Mesendoderm (in vitro differentiated cells): ENCODE measurements around the gene STAT5B.

ENCODE experiments used
- DNase-seq: peaks from one replicate; pipeline ENCODE4 v3.0.0; 2013
- H2AK5ac ChIP-seq: 2 replicates; pipeline ENCODE4 v1.6.1; 2013; ENCODE audit warnings: low read length, inconsistent platforms
- H2BK120ac ChIP-seq: 2 replicates; pipeline ENCODE4 v1.6.1; 2013; ENCODE audit warnings: low read depth, mild to moderate bottlenecking, low read length, moderate library complexity, mixed read lengths
- H2BK15ac ChIP-seq: replicated peaks from 2 replicates; pipeline ENCODE4 v1.6.1; 2013; ENCODE audit warnings: low read depth, mild to moderate bottlenecking, moderate library complexity
- H2BK5ac ChIP-seq: 2 replicates; pipeline ENCODE4 v1.6.1; 2013; ENCODE audit warnings: low read length, inconsistent platforms
- H3K18ac ChIP-seq: 2 replicates; pipeline ENCODE4 v1.6.1; 2013; ENCODE audit warnings: mild to moderate bottlenecking, low read length, mixed read lengths
- H3K23ac ChIP-seq: one replicate; pipeline ENCODE4 v1.6.1; 2013; ENCODE audit warnings: low read length
- H3K27ac ChIP-seq: 2 replicates; pipeline ENCODE4 v1.5.1; 2013; ENCODE audit warnings: low read depth, mild to moderate bottlenecking, inconsistent platforms, low read length, moderate library complexity
- H3K27me3 ChIP-seq: 2 replicates; pipeline ENCODE4 v1.6.1; 2013; ENCODE audit warnings: low read length, control low read depth, mild to moderate bottlenecking, inconsistent platforms; ENCODE audit not compliant: insufficient read depth, poor library complexity
- H3K36me3 ChIP-seq: 2 replicates; pipeline ENCODE4 v1.6.1; 2013; ENCODE audit warnings: low read length, inconsistent platforms; ENCODE audit not compliant: control insufficient read depth, insufficient read depth
- H3K4ac ChIP-seq: one replicate; pipeline ENCODE4 v1.6.1; 2013; ENCODE audit warnings: low read depth, mild to moderate bottlenecking, low read length, moderate library complexity
- H3K4me1 ChIP-seq: 2 replicates; pipeline ENCODE4 v1.6.1; 2013; ENCODE audit warnings: low read depth, low read length, inconsistent platforms; ENCODE audit not compliant: control insufficient read depth
- H3K4me2 ChIP-seq: 2 replicates; pipeline ENCODE4 v1.6.1; 2013; ENCODE audit warnings: low read length
- H3K4me3 ChIP-seq: 2 replicates; pipeline ENCODE4 v1.5.1; 2013; ENCODE audit warnings: mild to moderate bottlenecking, low read length
- H3K56ac ChIP-seq: one replicate; pipeline ENCODE4 v1.6.1; 2013; ENCODE audit warnings: low read length
- H3K79me1 ChIP-seq: 2 replicates; pipeline ENCODE4 v1.6.1; 2013; ENCODE audit warnings: low read length, inconsistent platforms
- H3K79me2 ChIP-seq: 2 replicates; pipeline ENCODE4 v1.6.1; 2013; ENCODE audit warnings: mild to moderate bottlenecking, low read length; ENCODE audit not compliant: control insufficient read depth, insufficient read depth
- H3K9ac ChIP-seq: 2 replicates; pipeline ENCODE4 v1.6.1; 2013; ENCODE audit warnings: low read length, inconsistent platforms
- H4K5ac ChIP-seq: one replicate; pipeline ENCODE4 v1.6.1; 2013; ENCODE audit warnings: low read length
- H4K8ac ChIP-seq: one replicate; pipeline ENCODE4 v1.6.1; 2013; ENCODE audit warnings: low read depth, mild to moderate bottlenecking, control low read depth, low read length, moderate library complexity
- WGBS: extraction: QIAGEN DNeasy Blood & Tissue Kit; methylation state at CpG from one replicate; pipeline ENCODE4 v1.1.7; 2013; ENCODE audit warnings: low lambda C conversion rate, missing lambda C conversion rate; ENCODE audit not compliant: insufficient coverage; ENCODE audit errors: extremely low coverage; 5-methylcytosine and 5-hydroxymethylcytosine counted together

Gene STAT5B

GRCh38 chr17:42165751-42166150, 110.4 kb downstream of the STAT5B start:
- Histone ChIP-seq H4K5ac (no peak overlapping the region), H3K18ac (no peak overlapping the region), H3K27ac (no peak overlapping the region), H3K79me1 (no peaks in the 10 kb centered on the region), H3K4me3 (no peak overlapping the region), H3K4me2 (no peak overlapping the region), H3K9ac (no peak overlapping the region), H3K79me2 (no peaks in the 10 kb centered on the region), H3K27me3 (no peaks in the 10 kb centered on the region), H4K8ac (no peak overlapping the region), H2BK15ac (no peak overlapping the region), H3K36me3 (no peaks in the 10 kb centered on the region), H3K4ac (no peak overlapping the region), H3K23ac (no peak overlapping the region), H2BK5ac (no peak overlapping the region), H2AK5ac (no peak overlapping the region), H3K4me1 (no peaks in the 10 kb centered on the region), H2BK120ac (no peak overlapping the region), H3K56ac (no peak overlapping the region)
- WGBS = no CpG with 5 or more reads among the region's 6 CpGs
- no peak for DNase-seq

DNA sequence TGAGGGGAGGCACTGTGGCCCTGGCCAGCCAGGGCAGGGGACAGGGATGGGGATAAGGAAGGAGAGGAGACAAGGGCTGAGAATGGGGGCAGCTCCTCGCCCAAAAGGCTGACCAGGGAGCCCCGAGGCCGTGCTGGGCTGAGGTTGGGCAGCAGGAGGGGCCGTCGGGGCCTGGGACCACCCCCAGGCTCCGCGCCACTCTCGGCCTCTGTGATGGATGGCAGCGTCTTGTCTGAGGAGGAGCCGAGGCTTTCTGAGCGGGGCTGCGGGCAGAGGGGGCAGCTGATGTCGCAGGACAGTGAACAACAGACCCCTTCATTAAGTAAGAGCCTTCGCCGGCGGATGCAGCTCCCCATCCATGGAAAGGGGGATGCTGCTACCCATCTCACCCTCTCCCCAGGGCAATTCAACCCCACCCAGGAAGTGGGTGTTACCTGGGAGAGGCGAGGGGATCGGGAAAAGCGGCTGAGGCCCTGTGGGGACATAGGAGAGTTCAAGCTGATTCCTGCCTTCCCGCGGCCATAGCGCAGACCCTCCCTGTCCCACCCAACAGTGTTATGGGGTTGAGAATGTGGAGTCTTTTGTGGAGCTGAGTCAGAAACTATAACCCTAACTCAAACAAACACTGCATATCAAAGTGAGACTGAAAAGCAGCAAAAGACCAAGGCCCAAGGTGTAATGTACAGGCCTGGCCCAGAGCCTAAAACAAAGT, 112.3 kb downstream of the STAT5B start:
- no peak overlapping the region for H3K18ac ChIP-seq
- H2BK120ac ChIP-seq = no peak overlapping the region
- H3K36me3 ChIP-seq = no peaks in the 10 kb centered on the region
- WGBS = no CpG with 5 or more reads among the region's 22 CpGs
- H3K27me3 ChIP-seq = no peaks in the 10 kb centered on the region
- no peak overlapping the region for H3K9ac ChIP-seq
- no peak overlapping the region for H2AK5ac ChIP-seq
- H3K27ac ChIP-seq = no peak overlapping the region
- no peaks in the 10 kb centered on the region for H3K79me2 ChIP-seq
- H3K4me2 ChIP-seq = no peak overlapping the region
- H3K4ac ChIP-seq = no peak overlapping the region
- DNase-seq = no peak
- no peak overlapping the region for H3K23ac ChIP-seq
- H4K5ac ChIP-seq = no peak overlapping the region
- H4K8ac ChIP-seq = no peak overlapping the region
- no peaks in the 10 kb centered on the region for H3K79me1 ChIP-seq
- no peak overlapping the region for H3K56ac ChIP-seq
- H2BK15ac ChIP-seq = no peak overlapping the region
- H3K4me3 ChIP-seq = no peak overlapping the region
- no peak overlapping the region for H2BK5ac ChIP-seq
- H3K4me1 ChIP-seq = no peaks in the 10 kb centered on the region

DNA sequence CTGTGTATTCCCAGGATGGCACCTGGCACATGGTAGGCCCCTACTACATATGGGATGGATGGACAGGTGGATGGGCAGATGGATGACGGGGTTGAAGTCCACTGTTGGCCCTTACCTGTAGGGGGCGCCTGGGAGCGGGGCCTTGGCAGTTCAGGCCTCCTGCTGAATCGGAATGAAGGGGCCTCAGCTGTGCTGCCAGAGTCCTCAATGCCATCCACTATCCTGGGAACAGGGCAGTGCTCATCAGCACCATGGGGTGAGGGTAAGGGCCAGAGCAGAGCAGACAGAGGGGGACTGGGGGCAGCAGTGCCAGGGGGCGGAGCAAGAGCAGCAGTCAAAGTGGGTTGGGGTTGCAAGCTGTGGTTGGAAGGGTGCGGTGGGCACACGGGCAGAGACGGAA, 113.1 kb downstream of the STAT5B start:
- Histone ChIP-seq H3K18ac (no peak overlapping the region), H2BK15ac (no peak overlapping the region), H2BK5ac (no peak overlapping the region), H3K79me2 (no peaks in the 10 kb centered on the region), H2AK5ac (no peak overlapping the region), H3K4me3 (no peak overlapping the region), H3K27ac (no peak overlapping the region), H4K5ac (no peak overlapping the region), H3K56ac (no peak overlapping the region), H3K4me2 (no peak overlapping the region), H3K9ac (no peak overlapping the region), H3K36me3 (no peaks in the 10 kb centered on the region), H2BK120ac (no peak overlapping the region), H3K23ac (no peak overlapping the region), H3K4me1 (no peaks in the 10 kb centered on the region), H3K79me1 (no peaks in the 10 kb centered on the region), H3K4ac (no peak overlapping the region), H3K27me3 (no peaks in the 10 kb centered on the region), H4K8ac (no peak overlapping the region)
- peak; percentile 56 for DNase-seq
- whole genome bisulfite sequencing = no CpG with 5 or more reads among the region's 8 CpGs

DNA sequence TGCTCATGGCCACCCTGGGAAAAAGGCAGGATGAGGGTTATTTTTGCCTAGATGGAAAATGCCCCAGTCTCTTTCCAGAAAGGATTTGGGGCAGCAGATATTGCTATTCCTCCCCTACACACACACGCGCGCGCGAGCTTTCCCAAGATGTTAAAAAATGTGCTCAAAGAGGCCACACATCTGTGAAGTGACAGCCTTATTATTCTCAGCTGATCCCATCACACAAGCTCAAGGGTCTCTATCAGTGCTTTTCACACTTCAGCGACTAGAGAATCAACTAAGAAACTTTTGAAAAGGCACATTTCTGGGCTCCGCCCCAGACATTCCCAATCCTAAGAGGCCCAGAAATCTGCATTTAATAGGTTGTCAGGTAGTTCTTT, 115.7 kb downstream of the STAT5B start:
- H3K4ac ChIP-seq = no peak overlapping the region
- H3K4me2 ChIP-seq = no peak overlapping the region
- H3K27me3 ChIP-seq = no peaks in the 10 kb centered on the region
- no peak overlapping the region for H3K56ac ChIP-seq
- H3K79me1 ChIP-seq = no peaks in the 10 kb centered on the region
- DNase-seq = no peak
- H2BK15ac ChIP-seq = no peak overlapping the region
- H3K18ac ChIP-seq = no peak overlapping the region
- H3K27ac ChIP-seq = no peak overlapping the region
- no peaks in the 10 kb centered on the region for H3K36me3 ChIP-seq
- no peak overlapping the region for H4K5ac ChIP-seq
- peaks cover 2% of the 10 kb centered on the region for H3K4me1 ChIP-seq
- WGBS = no CpG with 5 or more reads among the region's 7 CpGs
- no peak overlapping the region for H2AK5ac ChIP-seq
- H2BK5ac ChIP-seq = no peak overlapping the region
- no peak overlapping the region for H2BK120ac ChIP-seq
- no peak overlapping the region for H3K23ac ChIP-seq
- no peak overlapping the region for H3K9ac ChIP-seq
- H4K8ac ChIP-seq = no peak overlapping the region
- H3K4me3 ChIP-seq = no peak overlapping the region
- no peaks in the 10 kb centered on the region for H3K79me2 ChIP-seq

GRCh38 chr17:42159796-42160530, 116.2 kb downstream of the STAT5B start:
- no peak for DNase-seq
- Histone ChIP-seq H3K4me2 (no peak overlapping the region), H3K4me3 (no peak overlapping the region), H3K9ac (no peak overlapping the region), H3K56ac (peak overlapping the region; percentile 34), H3K4ac (no peak overlapping the region), H3K27me3 (no peaks in the 10 kb centered on the region), H3K36me3 (no peaks in the 10 kb centered on the region), H2BK15ac (no peak overlapping the region), H4K8ac (no peak overlapping the region), H2BK5ac (no peak overlapping the region), H3K18ac (no peak overlapping the region), H2AK5ac (no peak overlapping the region), H4K5ac (no peak overlapping the region), H3K79me1 (no peaks in the 10 kb centered on the region), H3K4me1 (peaks cover 2% of the 10 kb centered on the region), H2BK120ac (no peak overlapping the region), H3K27ac (no peak overlapping the region), H3K23ac (no peak overlapping the region), H3K79me2 (no peaks in the 10 kb centered on the region)
- no CpG with 5 or more reads among the region's 14 CpGs for WGBS
